SK-N-SH treated with all-trans-retinoic acid at 6 μM for 48 hours (cell line): Measurements from ENCODE around the gene PTPRN2.

Experiments used
- ATAC-seq: fragments of 200-7000 bp; cut with Tn5 transposase; 3 replicates; pipeline ENCODE4 v1.9.1; 2020; ENCODE audit warnings: mild to moderate bottlenecking, moderate library complexity
- ARNTL ChIP-seq: fragments of 450-650 bp; formaldehyde crosslinking; IDR thresholded peaks from 2 replicates; pipeline ENCODE4 v1.5.0; 2020; ENCODE audit warnings: low read depth, mild to moderate bottlenecking, moderate library complexity, borderline replicate concordance
- BACH2 ChIP-seq: fragments of 250-450 bp; sonication (Bioruptor Pico); IDR thresholded peaks from 2 replicates; pipeline ENCODE4 v1.9.0; 2021; ENCODE audit warnings: mild to moderate bottlenecking, borderline replicate concordance
- CSDC2 ChIP-seq: fragments of 250-450 bp; sonication (Bioruptor Pico); IDR thresholded peaks from 2 replicates; pipeline ENCODE4 v1.5.0; 2020; ENCODE audit warnings: mild to moderate bottlenecking, moderate library complexity
- CSRNP3 ChIP-seq: fragments of 250-450 bp; sonication (Bioruptor Pico); IDR thresholded peaks from 2 replicates; pipeline ENCODE4 v1.5.1; 2021; ENCODE audit warnings: mild to moderate bottlenecking, moderate library complexity
- GLIS3 ChIP-seq: fragments of 250-450 bp; sonication (Bioruptor Pico); IDR thresholded peaks from 2 replicates; pipeline ENCODE4 v1.5.0; 2020; ENCODE audit warnings: mild to moderate bottlenecking, moderate library complexity
- ISL1 ChIP-seq: fragments of 250-450 bp; sonication (Bioruptor Pico); IDR thresholded peaks from 2 replicates; pipeline ENCODE4 v2.1.2; 2022; ENCODE audit warnings: mild to moderate bottlenecking, moderate library complexity
- OSR1 ChIP-seq: fragments of 250-450 bp; sonication (Bioruptor Pico); IDR thresholded peaks from 2 replicates; pipeline ENCODE4 v1.8.0; 2022; ENCODE audit warnings: moderate library complexity, mild to moderate bottlenecking, inconsistent platforms
- PPARA ChIP-seq: fragments of 250-450 bp; sonication (Bioruptor Pico); IDR thresholded peaks from 2 replicates; pipeline ENCODE4 v1.5.0; 2020; ENCODE audit warnings: mild to moderate bottlenecking, borderline replicate concordance
- RARB ChIP-seq: fragments of 250-450 bp; sonication (Bioruptor Pico); IDR thresholded peaks from 2 replicates; pipeline ENCODE4 v1.8.0; 2021; ENCODE audit warnings: mild to moderate bottlenecking, moderate library complexity
- SNAI2 ChIP-seq: fragments of 250-450 bp; sonication (Bioruptor Pico); IDR thresholded peaks from 2 replicates; pipeline ENCODE4 v1.5.0; 2020; ENCODE audit warnings: mild to moderate bottlenecking, moderate library complexity
- TCF4 ChIP-seq: fragments of 250-450 bp; sonication (Bioruptor Pico); IDR thresholded peaks from 2 replicates; pipeline ENCODE4 v1.8.0; 2021; ENCODE audit warnings: mild to moderate bottlenecking, moderate library complexity, borderline replicate concordance
- TOX ChIP-seq: fragments of 250-450 bp; sonication (Bioruptor Pico); IDR thresholded peaks from 2 replicates; pipeline ENCODE4 v1.8.0; 2021; ENCODE audit warnings: mild to moderate bottlenecking, moderate library complexity, borderline replicate concordance
- ZC3H10 ChIP-seq: fragments of 250-450 bp; sonication (Bioruptor Pico); IDR thresholded peaks from 2 replicates; pipeline ENCODE4 v1.5.1; 2021; ENCODE audit warnings: mild to moderate bottlenecking, moderate library complexity
- ZNF70 ChIP-seq: fragments of 450-650 bp; formaldehyde crosslinking; IDR thresholded peaks from 2 replicates; pipeline ENCODE4 v1.5.0; 2020; ENCODE audit warnings: mild to moderate bottlenecking, moderate library complexity
- ZNF8 ChIP-seq: fragments of 450-650 bp; formaldehyde crosslinking; IDR thresholded peaks from 2 replicates; pipeline ENCODE4 v1.5.0; 2020; ENCODE audit warnings: mild to moderate bottlenecking, moderate library complexity
- TF ChIP-seq, protein P1 (sequence below): fragments of 250-450 bp; sonication (Bioruptor Pico); IDR thresholded peaks from 2 replicates; pipeline ENCODE4 v1.5.1; 2020; ENCODE audit warnings: low read depth, mild to moderate bottlenecking, moderate library complexity
- TF ChIP-seq, protein P2 (sequence below): fragments of 250-450 bp; sonication (Bioruptor Pico); IDR thresholded peaks from 2 replicates; pipeline ENCODE4 v1.5.0; 2020; ENCODE audit warnings: mild to moderate bottlenecking, moderate library complexity
- TF ChIP-seq, protein P3 (sequence below): fragments of 250-450 bp; sonication (Bioruptor Pico); IDR thresholded peaks from 2 replicates; pipeline ENCODE4 v1.8.0; 2021; ENCODE audit warnings: low read depth, mild to moderate bottlenecking, moderate library complexity, borderline replicate concordance
- TF ChIP-seq, protein P4 (sequence below): fragments of 250-450 bp; sonication (Bioruptor Pico); IDR thresholded peaks from 2 replicates; pipeline ENCODE4 v1.8.0; 2020; ENCODE audit warnings: mild to moderate bottlenecking, moderate library complexity, borderline replicate concordance

PTPRN2 gene

GRCh38 chr7:157860406-157860805 lies 727.2 kb downstream of the PTPRN2 start:
- TF ChIP-seq ARNTL (CRISPR knock-in tag) (no peak), BACH2 (no peak), OSR1 (CRISPR knock-in tag) (no peak), CSDC2 (CRISPR knock-in tag) (no peak), SNAI2 (CRISPR knock-in tag) (no peak), ISL1 (no peak), ZC3H10 (CRISPR knock-in tag) (no peak), GLIS3 (CRISPR knock-in tag) (no peak)
- TF ChIP-seq, protein P1, sequence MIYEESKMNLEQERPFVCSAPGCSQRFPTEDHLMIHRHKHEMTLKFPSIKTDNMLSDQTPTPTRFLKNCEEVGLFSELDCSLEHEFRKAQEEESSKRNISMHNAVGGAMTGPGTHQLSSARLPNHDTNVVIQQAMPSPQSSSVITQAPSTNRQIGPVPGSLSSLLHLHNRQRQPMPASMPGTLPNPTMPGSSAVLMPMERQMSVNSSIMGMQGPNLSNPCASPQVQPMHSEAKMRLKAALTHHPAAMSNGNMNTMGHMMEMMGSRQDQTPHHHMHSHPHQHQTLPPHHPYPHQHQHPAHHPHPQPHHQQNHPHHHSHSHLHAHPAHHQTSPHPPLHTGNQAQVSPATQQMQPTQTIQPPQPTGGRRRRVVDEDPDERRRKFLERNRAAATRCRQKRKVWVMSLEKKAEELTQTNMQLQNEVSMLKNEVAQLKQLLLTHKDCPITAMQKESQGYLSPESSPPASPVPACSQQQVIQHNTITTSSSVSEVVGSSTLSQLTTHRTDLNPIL (CRISPR knock-in tag), result no peak
- TF ChIP-seq, protein P2, sequence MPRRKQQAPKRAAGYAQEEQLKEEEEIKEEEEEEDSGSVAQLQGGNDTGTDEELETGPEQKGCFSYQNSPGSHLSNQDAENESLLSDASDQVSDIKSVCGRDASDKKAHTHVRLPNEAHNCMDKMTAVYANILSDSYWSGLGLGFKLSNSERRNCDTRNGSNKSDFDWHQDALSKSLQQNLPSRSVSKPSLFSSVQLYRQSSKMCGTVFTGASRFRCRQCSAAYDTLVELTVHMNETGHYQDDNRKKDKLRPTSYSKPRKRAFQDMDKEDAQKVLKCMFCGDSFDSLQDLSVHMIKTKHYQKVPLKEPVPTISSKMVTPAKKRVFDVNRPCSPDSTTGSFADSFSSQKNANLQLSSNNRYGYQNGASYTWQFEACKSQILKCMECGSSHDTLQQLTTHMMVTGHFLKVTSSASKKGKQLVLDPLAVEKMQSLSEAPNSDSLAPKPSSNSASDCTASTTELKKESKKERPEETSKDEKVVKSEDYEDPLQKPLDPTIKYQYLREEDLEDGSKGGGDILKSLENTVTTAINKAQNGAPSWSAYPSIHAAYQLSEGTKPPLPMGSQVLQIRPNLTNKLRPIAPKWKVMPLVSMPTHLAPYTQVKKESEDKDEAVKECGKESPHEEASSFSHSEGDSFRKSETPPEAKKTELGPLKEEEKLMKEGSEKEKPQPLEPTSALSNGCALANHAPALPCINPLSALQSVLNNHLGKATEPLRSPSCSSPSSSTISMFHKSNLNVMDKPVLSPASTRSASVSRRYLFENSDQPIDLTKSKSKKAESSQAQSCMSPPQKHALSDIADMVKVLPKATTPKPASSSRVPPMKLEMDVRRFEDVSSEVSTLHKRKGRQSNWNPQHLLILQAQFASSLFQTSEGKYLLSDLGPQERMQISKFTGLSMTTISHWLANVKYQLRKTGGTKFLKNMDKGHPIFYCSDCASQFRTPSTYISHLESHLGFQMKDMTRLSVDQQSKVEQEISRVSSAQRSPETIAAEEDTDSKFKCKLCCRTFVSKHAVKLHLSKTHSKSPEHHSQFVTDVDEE, result no peak
- ATAC-seq, result no peak

- no peak for ATAC-seq
- no peak for TF ChIP-seq TOX
- TF ChIP-seq RARB (CRISPR knock-in tag), result no peak
- TF ChIP-seq SNAI2 (CRISPR knock-in tag), result no peak
- no peak for TF ChIP-seq GLIS3 (CRISPR knock-in tag)
- no peak for TF ChIP-seq CSRNP3 (CRISPR knock-in tag)
- no peak for TF ChIP-seq ZNF8 (CRISPR knock-in tag)
- no peak for TF ChIP-seq CSDC2 (CRISPR knock-in tag)
- TF ChIP-seq, protein P3, sequence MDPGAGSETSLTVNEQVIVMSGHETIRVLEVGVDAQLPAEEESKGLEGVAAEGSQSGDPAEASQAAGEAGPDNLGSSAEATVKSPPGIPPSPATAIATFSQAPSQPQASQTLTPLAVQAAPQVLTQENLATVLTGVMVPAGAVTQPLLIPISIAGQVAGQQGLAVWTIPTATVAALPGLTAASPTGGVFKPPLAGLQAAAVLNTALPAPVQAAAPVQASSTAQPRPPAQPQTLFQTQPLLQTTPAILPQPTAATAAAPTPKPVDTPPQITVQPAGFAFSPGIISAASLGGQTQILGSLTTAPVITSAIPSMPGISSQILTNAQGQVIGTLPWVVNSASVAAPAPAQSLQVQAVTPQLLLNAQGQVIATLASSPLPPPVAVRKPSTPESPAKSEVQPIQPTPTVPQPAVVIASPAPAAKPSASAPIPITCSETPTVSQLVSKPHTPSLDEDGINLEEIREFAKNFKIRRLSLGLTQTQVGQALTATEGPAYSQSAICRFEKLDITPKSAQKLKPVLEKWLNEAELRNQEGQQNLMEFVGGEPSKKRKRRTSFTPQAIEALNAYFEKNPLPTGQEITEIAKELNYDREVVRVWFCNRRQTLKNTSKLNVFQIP (CRISPR knock-in tag), result no peak
- TF ChIP-seq ZNF70 (CRISPR knock-in tag), result no peak
- TF ChIP-seq, protein P4, sequence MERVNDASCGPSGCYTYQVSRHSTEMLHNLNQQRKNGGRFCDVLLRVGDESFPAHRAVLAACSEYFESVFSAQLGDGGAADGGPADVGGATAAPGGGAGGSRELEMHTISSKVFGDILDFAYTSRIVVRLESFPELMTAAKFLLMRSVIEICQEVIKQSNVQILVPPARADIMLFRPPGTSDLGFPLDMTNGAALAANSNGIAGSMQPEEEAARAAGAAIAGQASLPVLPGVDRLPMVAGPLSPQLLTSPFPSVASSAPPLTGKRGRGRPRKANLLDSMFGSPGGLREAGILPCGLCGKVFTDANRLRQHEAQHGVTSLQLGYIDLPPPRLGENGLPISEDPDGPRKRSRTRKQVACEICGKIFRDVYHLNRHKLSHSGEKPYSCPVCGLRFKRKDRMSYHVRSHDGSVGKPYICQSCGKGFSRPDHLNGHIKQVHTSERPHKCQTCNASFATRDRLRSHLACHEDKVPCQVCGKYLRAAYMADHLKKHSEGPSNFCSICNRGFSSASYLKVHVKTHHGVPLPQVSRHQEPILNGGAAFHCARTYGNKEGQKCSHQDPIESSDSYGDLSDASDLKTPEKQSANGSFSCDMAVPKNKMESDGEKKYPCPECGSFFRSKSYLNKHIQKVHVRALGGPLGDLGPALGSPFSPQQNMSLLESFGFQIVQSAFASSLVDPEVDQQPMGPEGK (CRISPR knock-in tag), result no peak
- TF ChIP-seq, protein P2, result no peak
- no peak for TF ChIP-seq PPARA
- no peak for TF ChIP-seq OSR1 (CRISPR knock-in tag)
- TF ChIP-seq ZC3H10 (CRISPR knock-in tag), result no peak
- TF ChIP-seq TCF4, result no peak
Measured at GRCh38 chr7:157859915-157860314, 727.7 kb downstream of the PTPRN2 start.
